Measurements from ENCODE around the gene HRC.
A peak's percentile ranks its signal among the peaks of the same experiment; 100 is the strongest.

Gene HRC

GRCh38 chr19:49130325-49130724, 24.9 kb downstream of the HRC start:
- Histone ChIP-seq H2AFZ (ENCODE audit: low read length) (no peak overlapping the region), H3K27ac (replicated peaks; ENCODE audit: low read length) (no peak overlapping the region), H3K79me1 (ENCODE audit: low read depth, low read length) (no peaks in the 10 kb centered on the region), H2AK5ac (ENCODE audit: low read depth, low read length) (no peak overlapping the region), H2BK5ac (ENCODE audit: low read length) (no peak overlapping the region), H3K9me3 (replicated peaks in 1 of 2; ENCODE audit: control insufficient read depth in 2 of 2, insufficient read depth in 1 of 2, low read depth in 1 of 2, low read length in 2 of 2) (peaks cover 0 to 2% of the 10 kb centered on the region in 2 donors), H2BK12ac (ENCODE audit: low read length) (no peak overlapping the region), H2BK120ac (ENCODE audit: low read depth, low read length) (no peak overlapping the region), H3K36me3 (replicated peaks in 1 of 2; ENCODE audit: control insufficient read depth in 2 of 2, insufficient read depth in 2 of 2, low read length in 2 of 2) (peaks cover 0 to 16% of the 10 kb centered on the region in 2 donors), H3K18ac (ENCODE audit: low read length) (no peak overlapping the region), H4K8ac (ENCODE audit: low read depth, low read length) (no peak overlapping the region), H3K27me3 (ENCODE audit: control insufficient read depth in 3 of 3, insufficient read depth in 3 of 3, low read depth in 1 of 3, low read length in 3 of 3) (peaks cover 0 to 8% (median under 1%) of the 10 kb centered on the region in 3 experiments), H2BK15ac (ENCODE audit: low read length) (no peak overlapping the region), H3K4me2 (ENCODE audit: insufficient read depth, low read length, poor library complexity, severe bottlenecking) (no peak overlapping the region), H3K4me1 (ENCODE audit: control insufficient read depth in 2 of 2, insufficient read depth in 1 of 2, low read depth in 1 of 2, low read length in 2 of 2) (peaks cover 7 to 11% of the 10 kb centered on the region in 2 donors), H3K4me3 (ENCODE audit: low read length in 2 of 2) (no peak overlapping the region), H3K14ac (ENCODE audit: low read length) (no peak overlapping the region), H3K4ac (ENCODE audit: low read length) (no peak overlapping the region), H3K9ac (ENCODE audit: low read depth, low read length, poor library complexity) (no peak overlapping the region), H4K91ac (ENCODE audit: low read depth, low read length, poor library complexity) (no peak overlapping the region), H3K23ac (ENCODE audit: low read depth, low read length, poor library complexity) (no peak overlapping the region)
- no peak for DNase-seq (ENCODE audit: low spot score)
- no CpG with 5 or more reads among the region's 24 CpGs for WGBS, 2 donors (ENCODE audit: extremely low coverage in 2 of 2, insufficient read length in 2 of 2, insufficient replicate concordance in 1 of 2)

GRCh38 chr19:49129238-49129583, 26.0 kb downstream of the HRC start:
- H3K14ac ChIP-seq (ENCODE audit: low read length) = no peak overlapping the region
- H3K9ac ChIP-seq (ENCODE audit: low read depth, low read length, poor library complexity) = peak overlapping the region; percentile 21
- H3K4me1 ChIP-seq (ENCODE audit: control insufficient read depth in 2 of 2, insufficient read depth in 1 of 2, low read depth in 1 of 2, low read length in 2 of 2) = peaks cover 7 to 11% of the 10 kb centered on the region in 2 donors
- H3K27me3 ChIP-seq (ENCODE audit: control insufficient read depth in 3 of 3, insufficient read depth in 3 of 3, low read depth in 1 of 3, low read length in 3 of 3) = peaks cover 0 to 9% (median 8%) of the 10 kb centered on the region in 3 experiments
- no peaks in the 10 kb centered on the region for H3K79me1 ChIP-seq (ENCODE audit: low read depth, low read length)
- no peak overlapping the region for H2BK15ac ChIP-seq (ENCODE audit: low read length)
- peaks cover 0 to 12% of the 10 kb centered on the region in 2 donors for H3K36me3 ChIP-seq (replicated peaks in 1 of 2; ENCODE audit: control insufficient read depth in 2 of 2, insufficient read depth in 2 of 2, low read length in 2 of 2)
- no peak overlapping the region for H3K4me2 ChIP-seq (ENCODE audit: insufficient read depth, low read length, poor library complexity, severe bottlenecking)
- no peak overlapping the region for H4K8ac ChIP-seq (ENCODE audit: low read depth, low read length)
- peak overlapping the region; percentile 48 for H3K18ac ChIP-seq (ENCODE audit: low read length)
- H2BK120ac ChIP-seq (ENCODE audit: low read depth, low read length) = no peak overlapping the region
- peaks cover 0 to 2% of the 10 kb centered on the region in 2 donors for H3K9me3 ChIP-seq (replicated peaks in 1 of 2; ENCODE audit: control insufficient read depth in 2 of 2, insufficient read depth in 1 of 2, low read depth in 1 of 2, low read length in 2 of 2)
- peak overlapping the region; percentile 70 for H2AK5ac ChIP-seq (ENCODE audit: low read depth, low read length)
- peak overlapping the region; percentile 3 for H2BK12ac ChIP-seq (ENCODE audit: low read length)
- H3K27ac ChIP-seq (replicated peaks; ENCODE audit: low read length) = no peak overlapping the region
- no peak overlapping the region for H4K91ac ChIP-seq (ENCODE audit: low read depth, low read length, poor library complexity)
- DNase-seq (ENCODE audit: low spot score) = no peak
- no peak overlapping the region for H3K4me3 ChIP-seq (ENCODE audit: low read length in 2 of 2)
- no peak overlapping the region for H2AFZ ChIP-seq (ENCODE audit: low read length)
- peak overlapping the region; percentile 66 for H2BK5ac ChIP-seq (ENCODE audit: low read length)
- WGBS, 2 donors (ENCODE audit: extremely low coverage in 2 of 2, insufficient read length in 2 of 2, insufficient replicate concordance in 1 of 2) = no CpG with 5 or more reads among the region's 16 CpGs
- H3K4ac ChIP-seq (ENCODE audit: low read length) = peak overlapping the region; percentile 37
- H3K23ac ChIP-seq (ENCODE audit: low read depth, low read length, poor library complexity) = no peak overlapping the region

- Histone ChIP-seq H3K9ac (ENCODE audit: low read depth, low read length, poor library complexity) (peak overlapping the region; percentile 21), H3K36me3 (replicated peaks in 1 of 2; ENCODE audit: control insufficient read depth in 2 of 2, insufficient read depth in 2 of 2, low read length in 2 of 2) (peaks cover 0 to 7% of the 10 kb centered on the region in 2 donors), H3K14ac (ENCODE audit: low read length) (no peak overlapping the region), H4K8ac (ENCODE audit: low read depth, low read length) (no peak overlapping the region), H3K23ac (ENCODE audit: low read depth, low read length, poor library complexity) (no peak overlapping the region), H3K18ac (ENCODE audit: low read length) (peak overlapping the region; percentile 48), H2BK120ac (ENCODE audit: low read depth, low read length) (no peak overlapping the region), H3K27me3 (ENCODE audit: control insufficient read depth in 3 of 3, insufficient read depth in 3 of 3, low read depth in 1 of 3, low read length in 3 of 3) (peaks cover 0 to 9% (median 9%) of the 10 kb centered on the region in 3 experiments), H3K4me1 (ENCODE audit: control insufficient read depth in 2 of 2, insufficient read depth in 1 of 2, low read depth in 1 of 2, low read length in 2 of 2) (peaks cover 7 to 11% of the 10 kb centered on the region in 2 donors), H3K27ac (replicated peaks; ENCODE audit: low read length) (no peak overlapping the region), H2BK12ac (ENCODE audit: low read length) (peak overlapping the region; percentile 3), H2BK15ac (ENCODE audit: low read length) (peak overlapping the region; percentile 79), H3K9me3 (replicated peaks in 1 of 2; ENCODE audit: control insufficient read depth in 2 of 2, insufficient read depth in 1 of 2, low read depth in 1 of 2, low read length in 2 of 2) (peaks cover 0 to 2% of the 10 kb centered on the region in 2 donors), H4K91ac (ENCODE audit: low read depth, low read length, poor library complexity) (no peak overlapping the region), H3K4me2 (ENCODE audit: insufficient read depth, low read length, poor library complexity, severe bottlenecking) (peak overlapping the region; percentile 92), H3K4ac (ENCODE audit: low read length) (no peak overlapping the region), H3K4me3 (ENCODE audit: low read length in 2 of 2) (peak overlapping the region; percentile 4 to 72), H3K79me1 (ENCODE audit: low read depth, low read length) (no peaks in the 10 kb centered on the region), H2BK5ac (ENCODE audit: low read length) (no peak overlapping the region), H2AFZ (ENCODE audit: low read length) (peak overlapping the region; percentile 99), H2AK5ac (ENCODE audit: low read depth, low read length) (peak overlapping the region; percentile 70)
- WGBS, 2 donors (ENCODE audit: extremely low coverage in 2 of 2, insufficient read length in 2 of 2, insufficient replicate concordance in 1 of 2) = no CpG with 5 or more reads among the region's 15 CpGs
- no peak for DNase-seq (ENCODE audit: low spot score)
Measured at GRCh38 chr19:49128545-49129237, 26.5 kb downstream of the HRC start.

DNA sequence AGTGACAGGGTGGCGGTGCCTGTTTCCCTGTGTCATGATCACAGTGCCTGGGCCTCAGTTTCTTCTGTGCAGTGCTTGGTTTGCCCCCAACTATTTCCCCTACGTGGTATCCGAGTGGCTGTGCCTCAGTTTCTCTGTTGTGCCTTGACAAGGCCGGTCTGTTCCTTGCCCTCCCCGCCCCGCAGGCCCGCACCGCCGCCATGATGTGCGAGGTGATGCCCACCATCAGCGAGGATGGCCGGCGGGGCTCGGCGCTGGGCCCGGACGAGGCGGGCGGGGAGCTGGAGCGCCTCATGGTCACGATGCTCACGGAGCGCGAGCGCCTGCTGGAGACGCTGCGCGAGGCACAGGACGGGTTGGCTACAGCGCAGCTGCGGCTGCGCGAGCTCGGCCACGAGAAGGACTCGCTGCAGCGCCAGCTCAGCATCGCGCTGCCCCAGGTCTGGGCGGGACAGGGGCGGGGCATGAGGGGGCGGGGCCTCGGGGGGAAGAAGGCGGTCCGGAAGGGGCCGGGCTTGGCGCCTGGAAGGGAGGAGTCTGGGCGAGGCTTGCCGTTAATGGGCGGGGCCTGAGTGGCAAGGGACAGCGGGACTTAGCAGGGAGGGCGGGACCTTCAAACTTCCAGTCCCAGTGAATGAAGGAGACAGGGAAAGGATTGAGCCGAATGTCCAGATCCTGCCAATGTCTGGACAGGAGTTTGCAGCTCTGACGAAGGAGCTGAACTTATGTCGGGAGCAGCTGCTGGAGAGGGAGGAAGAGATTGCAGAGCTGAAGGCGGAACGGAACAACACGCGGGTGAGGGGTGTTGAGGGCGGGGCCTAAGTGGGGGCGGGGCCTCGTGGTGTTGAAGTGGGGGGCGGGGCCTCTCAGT, 27.3 kb downstream of the HRC start:
- peak overlapping the region; percentile 96 for H3K18ac ChIP-seq (ENCODE audit: low read length)
- H3K4ac ChIP-seq (ENCODE audit: low read length) = peak overlapping the region; percentile 37
- peak overlapping the region; percentile 99 for H3K23ac ChIP-seq (ENCODE audit: low read depth, low read length, poor library complexity)
- peak overlapping the region; percentile 72 to 76 for H3K4me3 ChIP-seq (ENCODE audit: low read length in 2 of 2)
- H4K8ac ChIP-seq (ENCODE audit: low read depth, low read length) = peak overlapping the region; percentile 93
- peak overlapping the region; percentile 99 for H2AFZ ChIP-seq (ENCODE audit: low read length)
- peaks cover 0 to 3% of the 10 kb centered on the region in 2 donors for H3K36me3 ChIP-seq (replicated peaks in 1 of 2; ENCODE audit: control insufficient read depth in 2 of 2, insufficient read depth in 2 of 2, low read length in 2 of 2)
- no peaks in the 10 kb centered on the region for H3K9me3 ChIP-seq (replicated peaks in 1 of 2; ENCODE audit: control insufficient read depth in 2 of 2, insufficient read depth in 1 of 2, low read depth in 1 of 2, low read length in 2 of 2)
- peaks cover 0 to 14% (median 9%) of the 10 kb centered on the region in 3 experiments for H3K27me3 ChIP-seq (ENCODE audit: control insufficient read depth in 3 of 3, insufficient read depth in 3 of 3, low read depth in 1 of 3, low read length in 3 of 3)
- no peaks in the 10 kb centered on the region for H3K79me1 ChIP-seq (ENCODE audit: low read depth, low read length)
- H3K4me1 ChIP-seq (ENCODE audit: control insufficient read depth in 2 of 2, insufficient read depth in 1 of 2, low read depth in 1 of 2, low read length in 2 of 2) = peaks cover 7 to 11% of the 10 kb centered on the region in 2 donors
- no peak overlapping the region for H2BK12ac ChIP-seq (ENCODE audit: low read length)
- peak overlapping the region; percentile 92 for H3K4me2 ChIP-seq (ENCODE audit: insufficient read depth, low read length, poor library complexity, severe bottlenecking)
- peak overlapping the region; percentile 54 for H2BK120ac ChIP-seq (ENCODE audit: low read depth, low read length)
- peak overlapping the region; percentile 51 for H3K27ac ChIP-seq (replicated peaks; ENCODE audit: low read length)
- H3K14ac ChIP-seq (ENCODE audit: low read length) = peak overlapping the region; percentile 82
- peak overlapping the region; percentile 94 for H2AK5ac ChIP-seq (ENCODE audit: low read depth, low read length)
- H2BK5ac ChIP-seq (ENCODE audit: low read length) = no peak overlapping the region
- H2BK15ac ChIP-seq (ENCODE audit: low read length) = peak overlapping the region; percentile 99
- H3K9ac ChIP-seq (ENCODE audit: low read depth, low read length, poor library complexity) = peak overlapping the region; percentile 84
- no CpG with 5 or more reads among the region's 63 CpGs for WGBS, 2 donors (ENCODE audit: extremely low coverage in 2 of 2, insufficient read length in 2 of 2, insufficient replicate concordance in 1 of 2)
- DNase-seq (ENCODE audit: low spot score) = peak; percentile 98
- no peak overlapping the region for H4K91ac ChIP-seq (ENCODE audit: low read depth, low read length, poor library complexity)

Data from neuronal stem cell (in vitro differentiated cells).